Middle frontal gyrus (tissue), 1 donor: ENCODE results near the gene VSIG8.
A peak's percentile ranks its signal among the peaks of the same experiment; 100 is the strongest.
"Not testable (repeated sequence)": the region's sequence is repeated elsewhere in the genome, so short reads cannot be mapped to it uniquely, and the experiment has no call there.

ENCODE experiments used
- DNase-seq: peaks from one replicate; pipeline ENCODE4 v3.0.0-alpha.2; 2015; ENCODE audit warnings: low spot score; ENCODE audit errors: extremely low spot score

The VSIG8 gene

GRCh38 chr1:159862557-159862956 lies at the start of gene VSIG8:
Gene VSIG8 (minus strand): TSS chr1:159862657. CDS start chr1:159862521, 136 bp downstream.
- no peak for DNase-seq

- no peak for DNase-seq
Observed at GRCh38 chr1:159911326-159912070, 49.0 kb upstream of the VSIG8 start.

- DNase-seq: no peak
Observed at GRCh38 chr1:159908031-159908940, 45.8 kb upstream of the VSIG8 start.

- no peak for DNase-seq
Observed at GRCh38 chr1:159906960-159907359, 44.5 kb upstream of the VSIG8 start.

GRCh38 chr1:159904036-159904435 lies 41.6 kb upstream of the VSIG8 start:
- DNase-seq: not testable (repeated sequence)

- no peak for DNase-seq
Observed at GRCh38 chr1:159902541-159902940, 40.1 kb upstream of the VSIG8 start.

- DNase-seq: no peak
Observed at GRCh38 chr1:159900755-159901360, 38.4 kb upstream of the VSIG8 start.

- DNase-seq: no peak
Observed at GRCh38 chr1:159900086-159900680, 37.7 kb upstream of the VSIG8 start, which contains the start of gene CFAP45. Gene CFAP45 (minus strand): TSS chr1:159900165. CDS start chr1:159900098, 67 bp downstream.

- not testable (repeated sequence) for DNase-seq
Observed at GRCh38 chr1:159899634-159900033, 37.2 kb upstream of the VSIG8 start.

- DNase-seq: no peak
Observed at GRCh38 chr1:159898527-159898926, 36.1 kb upstream of the VSIG8 start.

GRCh38 chr1:159897962-159898361 lies 35.5 kb upstream of the VSIG8 start:
- DNase-seq: no peak

- no peak for DNase-seq
Observed at GRCh38 chr1:159896546-159896930, 34.1 kb upstream of the VSIG8 start.

GRCh38 chr1:159895836-159896545 lies 33.5 kb upstream of the VSIG8 start:
- no peak for DNase-seq

GRCh38 chr1:159895286-159895685 lies 32.8 kb upstream of the VSIG8 start:
- no peak for DNase-seq

GRCh38 chr1:159892944-159893343 lies 30.5 kb upstream of the VSIG8 start:
- DNase-seq: no peak

GRCh38 chr1:159891275-159892157 lies 29.1 kb upstream of the VSIG8 start:
- peak; percentile 61 for DNase-seq

GRCh38 chr1:159890390-159890789 lies 27.9 kb upstream of the VSIG8 start:
- no peak for DNase-seq

GRCh38 chr1:159889821-159890252 lies 27.4 kb upstream of the VSIG8 start:
- DNase-seq: no peak

GRCh38 chr1:159889202-159889601 lies 26.7 kb upstream of the VSIG8 start:
- no peak for DNase-seq

GRCh38 chr1:159884296-159884695 lies 21.8 kb upstream of the VSIG8 start:
- no peak for DNase-seq
